SW 1271 (cell line): ENCODE data around the gene WSCD1.

ENCODE experiments used
- DNase-seq, 2 experiments: peaks; one replicate each; lab custom pipeline; 2025; lab: John Stamatoyannopoulos, UW

The WSCD1 gene

DNA sequence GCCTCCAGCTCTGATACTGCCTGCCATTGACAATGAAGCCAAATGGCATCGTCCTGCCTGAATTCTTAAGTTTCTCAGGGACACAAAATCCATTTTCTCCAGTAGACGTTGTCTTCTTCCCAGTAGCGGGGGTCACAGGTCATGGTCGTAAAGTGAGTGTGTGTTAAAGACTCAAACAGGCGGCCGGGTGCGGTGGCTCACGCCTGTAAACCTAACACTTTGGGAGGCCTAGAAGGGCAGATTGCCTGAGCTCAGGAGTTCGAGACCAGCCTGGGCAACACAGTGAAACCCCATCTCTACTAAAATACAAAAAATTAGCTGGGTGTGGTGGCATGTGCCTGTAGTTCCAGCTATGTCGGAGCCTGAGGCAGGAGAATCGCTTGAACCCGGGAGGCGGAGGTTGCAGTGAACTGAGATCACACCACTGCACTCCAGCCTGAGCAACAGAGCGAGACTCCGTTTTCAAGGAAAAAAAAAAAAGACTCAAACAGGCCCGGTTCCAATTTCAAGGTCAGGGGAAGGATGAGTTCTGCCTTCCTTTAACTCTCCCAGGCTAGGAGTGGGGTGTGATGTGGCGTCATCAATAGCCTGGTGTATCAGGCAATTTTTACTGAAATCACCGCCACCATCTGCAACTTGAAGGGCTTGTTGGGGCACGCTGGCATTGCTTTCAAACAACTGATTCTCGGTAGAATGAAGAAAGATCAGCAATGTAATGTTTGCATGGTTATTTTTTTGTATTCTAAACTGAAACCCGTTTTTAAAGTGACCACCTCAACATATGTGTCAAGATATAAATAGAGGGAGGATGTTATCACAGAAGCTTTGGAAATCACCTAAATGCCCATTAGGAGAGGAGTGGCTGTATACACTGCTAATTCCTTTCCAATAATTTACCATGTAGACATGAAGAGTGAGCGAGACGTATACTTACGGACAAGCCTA is 91.0 kb downstream of the WSCD1 start:
- DNase-seq, result no peak

DNA sequence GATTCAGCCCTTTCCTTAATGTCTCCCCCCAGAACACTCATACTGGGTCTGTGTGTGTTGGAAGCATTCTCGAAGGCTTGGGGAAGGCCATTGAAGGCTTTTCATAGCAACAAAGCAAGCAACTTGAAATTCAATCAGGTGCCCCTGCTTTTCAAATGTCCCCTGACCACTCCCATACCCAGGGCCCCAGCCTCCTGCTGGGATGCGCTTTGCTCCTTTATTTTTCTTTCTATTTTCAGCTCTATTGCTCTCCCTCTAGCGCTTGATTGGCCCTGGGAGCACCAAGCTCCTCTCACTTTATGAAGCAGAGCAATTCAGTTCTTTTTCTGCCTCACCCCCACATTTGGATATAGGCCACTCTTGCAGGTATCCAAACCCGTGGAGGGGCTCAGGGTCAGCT is 92.0 kb downstream of the WSCD1 start:
- DNase-seq, result no peak

DNA sequence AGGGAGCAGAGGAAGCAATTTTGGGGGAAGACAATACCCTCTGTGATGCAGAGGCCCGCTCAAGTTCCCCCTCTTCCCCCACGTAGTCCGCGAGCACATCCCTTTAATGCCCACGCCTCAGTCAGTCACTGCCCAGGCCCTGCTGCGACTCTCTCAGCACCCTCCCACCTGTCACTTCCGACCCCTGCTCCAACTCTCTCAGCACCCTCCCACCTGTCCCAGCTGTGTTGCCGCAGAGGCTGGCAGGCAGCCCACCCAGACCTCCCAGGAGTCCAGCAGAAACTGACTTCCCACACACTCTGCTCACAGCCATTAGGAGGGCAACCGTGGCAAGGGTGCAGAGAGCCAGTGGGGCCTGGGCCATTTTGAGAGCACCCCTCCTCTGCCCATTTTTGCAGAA is 92.7 kb downstream of the WSCD1 start:
- no peak for DNase-seq

DNA sequence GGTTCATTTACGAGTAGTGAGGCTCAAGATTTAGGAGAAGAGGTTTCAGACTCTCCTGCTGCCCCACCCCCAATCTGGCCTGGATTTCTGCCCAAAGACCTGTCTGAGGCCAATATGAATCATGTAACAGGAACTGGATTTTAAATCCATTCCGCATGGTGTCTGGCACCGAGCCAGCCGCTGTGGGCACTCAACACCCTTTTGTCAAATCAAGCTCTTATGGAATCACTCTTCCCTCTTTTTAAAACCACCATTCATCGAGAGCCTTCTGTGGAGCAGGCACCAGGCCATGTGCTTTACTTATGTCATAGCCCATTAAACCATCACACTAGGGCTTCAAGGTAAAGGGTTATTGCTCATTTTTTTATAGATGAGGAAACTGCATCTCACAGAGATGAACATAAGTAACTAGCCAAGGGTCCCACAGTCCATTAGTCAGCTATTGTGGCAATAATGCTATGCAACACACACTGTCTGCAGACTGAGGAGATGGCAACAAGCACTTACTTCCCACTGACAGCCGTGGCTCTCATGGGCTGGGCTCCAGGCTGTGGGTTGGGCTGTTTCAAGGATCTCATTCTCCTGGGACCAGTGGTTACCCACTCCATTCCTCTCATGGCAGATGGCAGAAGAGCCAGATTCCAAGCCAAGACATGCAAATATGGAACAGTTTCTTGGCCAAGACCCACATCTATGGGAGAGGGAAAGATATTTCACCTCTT is 93.6 kb downstream of the WSCD1 start:
- DNase-seq, result no peak

DNA sequence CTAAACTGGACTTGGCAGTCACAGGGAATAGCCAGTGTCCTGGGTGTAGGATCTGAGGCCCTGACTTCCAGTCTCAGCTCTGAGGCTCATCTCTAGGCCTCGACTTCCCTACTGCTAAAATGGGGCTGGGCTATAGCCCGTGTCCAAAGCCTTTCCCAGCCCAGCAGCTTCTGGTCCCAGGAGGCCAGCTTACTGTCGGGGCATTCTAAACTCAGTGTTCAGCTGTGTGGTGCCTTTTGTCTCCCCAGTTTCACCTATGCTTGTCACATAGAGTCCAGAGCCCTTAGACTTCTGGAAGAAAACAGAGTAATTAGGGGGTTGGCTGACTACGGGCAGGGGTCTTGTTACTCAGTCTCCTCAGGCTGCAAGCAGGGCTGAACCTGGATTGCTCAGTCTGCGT is 94.8 kb downstream of the WSCD1 start:
- no peak for DNase-seq

DNA sequence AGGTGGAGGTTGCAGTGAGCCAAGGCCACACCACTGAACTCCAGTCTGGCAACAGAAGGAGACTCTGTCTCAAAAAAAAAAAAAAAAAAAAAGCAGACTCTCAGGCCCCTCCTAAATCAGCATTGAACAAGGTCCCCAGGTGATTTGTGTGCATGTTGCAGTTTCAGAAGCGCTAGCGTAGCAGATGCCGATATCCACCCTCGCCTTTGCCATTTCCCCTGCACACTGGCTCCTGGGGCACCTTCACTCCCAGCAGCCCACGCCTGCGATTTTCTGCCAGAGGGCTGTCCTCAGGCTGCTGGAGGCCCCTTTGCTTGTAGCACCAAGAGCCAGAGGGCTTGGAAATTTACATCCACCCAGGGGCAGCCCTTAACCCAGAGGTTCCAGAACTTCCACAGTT is 95.6 kb downstream of the WSCD1 start:
- DNase-seq, result no peak

DNA sequence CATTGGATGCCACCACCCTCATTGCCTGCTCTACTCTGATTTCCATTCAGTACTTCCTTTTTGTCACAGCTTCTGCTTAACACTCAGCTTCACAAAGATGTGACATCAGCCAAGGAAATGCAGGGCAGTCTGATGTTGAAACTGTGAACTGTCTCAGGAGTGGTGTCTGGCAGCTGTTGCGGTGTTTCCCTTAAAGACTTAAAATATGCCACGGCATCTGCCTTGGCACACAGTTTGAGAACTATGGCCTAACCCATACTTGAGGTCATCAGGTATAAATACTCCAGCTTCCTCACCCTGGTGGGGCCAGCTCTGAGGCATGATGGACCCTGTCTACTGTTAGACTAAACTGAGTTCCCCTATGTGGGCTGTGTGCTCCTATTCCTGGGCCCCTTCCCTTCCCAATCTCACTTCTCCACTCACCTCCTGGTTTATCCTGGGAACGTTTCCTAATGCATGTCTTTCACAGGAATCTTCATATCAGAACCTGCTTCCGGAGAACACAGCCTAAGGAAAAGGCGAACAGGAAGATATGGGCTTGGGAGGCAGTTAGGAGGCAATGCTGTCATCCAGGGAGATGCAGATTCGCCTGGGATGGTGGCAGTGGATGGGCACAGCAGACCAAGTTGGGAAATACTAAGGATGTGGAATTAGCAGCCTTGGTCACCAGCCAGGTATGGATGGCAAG is 96.5 kb downstream of the WSCD1 start:
- no peak for DNase-seq

DNA sequence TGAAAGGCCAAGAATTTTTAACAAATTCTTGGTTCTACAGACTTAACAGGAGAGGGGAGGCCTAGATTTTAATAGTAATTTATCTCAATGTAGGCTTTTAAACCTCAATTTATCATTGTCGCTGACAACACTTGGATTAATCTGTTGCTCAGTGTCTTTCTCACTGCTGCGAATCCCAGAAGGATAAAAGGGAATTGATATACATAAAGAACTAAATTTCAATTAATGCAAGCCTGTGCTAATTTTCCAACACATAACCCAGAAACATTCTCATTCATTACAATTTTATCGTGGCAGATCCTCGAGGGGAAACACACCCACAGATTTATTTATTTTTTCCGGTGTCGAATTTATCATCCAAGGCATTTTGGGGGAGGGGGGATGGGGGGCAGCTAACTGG is 98.1 kb downstream of the WSCD1 start:
- no peak for DNase-seq

DNA sequence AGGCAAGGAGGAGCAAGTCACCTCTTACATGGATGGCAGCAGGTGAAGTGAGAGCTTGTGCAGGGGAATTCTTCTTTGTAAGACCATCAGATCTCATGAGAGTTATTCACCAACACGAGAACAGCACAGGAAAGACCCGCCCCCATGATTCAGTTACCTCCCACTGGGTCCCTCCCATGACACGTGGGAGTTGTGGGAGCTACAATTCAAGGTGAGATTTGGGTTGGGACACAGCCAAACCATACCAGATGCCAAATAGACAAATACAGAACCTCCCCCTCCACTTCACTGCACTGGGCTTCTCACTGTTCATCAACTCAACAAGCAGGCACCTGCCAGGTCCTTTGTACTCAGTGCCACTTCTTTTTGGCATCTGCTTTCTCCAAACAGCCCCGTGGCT is 100.2 kb downstream of the WSCD1 start:
- DNase-seq, result no peak

DNA sequence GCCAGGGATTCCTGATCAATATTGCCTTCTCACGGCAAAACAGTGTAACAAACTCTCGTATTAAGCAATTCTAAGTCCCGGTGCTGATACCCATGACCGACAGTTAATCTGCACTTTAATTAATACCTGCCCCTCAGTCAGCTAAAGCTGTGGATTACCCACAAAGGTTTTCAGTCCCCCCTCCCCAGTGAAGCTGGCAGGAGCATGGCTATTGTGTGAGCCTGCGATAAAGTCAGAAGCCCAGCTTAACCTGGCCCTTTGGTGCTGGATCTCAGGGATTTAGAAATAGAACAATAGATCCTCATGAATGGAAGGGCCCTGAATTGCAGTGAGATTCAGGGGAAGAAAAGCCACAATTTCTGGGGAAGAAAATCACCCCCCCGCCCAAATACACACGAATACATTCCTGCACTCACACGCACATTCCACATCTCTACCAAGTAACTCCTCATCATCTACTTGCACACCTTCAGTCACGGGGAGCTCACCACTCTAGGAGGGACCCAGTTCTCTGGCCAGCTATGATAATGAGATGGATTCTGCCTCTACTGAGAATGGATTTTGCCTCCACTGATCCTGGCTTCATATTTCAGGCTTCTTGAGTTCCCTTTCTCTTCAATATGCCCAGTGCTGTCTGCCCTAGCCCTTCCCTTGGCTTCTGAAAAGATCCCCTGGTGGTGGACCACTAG is 102.6 kb downstream of the WSCD1 start:
- DNase-seq, result no peak

DNA sequence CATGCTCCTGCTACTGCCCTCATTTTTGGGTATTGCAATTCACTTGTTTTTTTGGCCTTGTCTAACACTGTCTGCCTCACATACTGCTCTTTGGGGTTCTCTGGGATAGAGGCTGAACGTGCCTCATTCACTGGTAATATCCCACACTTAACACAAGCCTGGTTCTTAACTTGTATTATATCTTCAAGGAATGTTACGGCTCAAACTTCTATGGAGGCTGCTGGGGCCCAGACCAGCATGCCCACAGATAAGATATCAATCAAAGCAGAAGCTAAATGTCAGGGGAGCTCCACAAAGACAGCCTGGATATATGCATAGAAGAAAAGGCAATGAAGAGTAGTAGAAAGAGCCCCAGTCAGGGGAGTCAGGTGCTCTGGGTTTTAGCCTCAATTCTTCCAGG is 103.5 kb downstream of the WSCD1 start:
- DNase-seq, result no peak
